NB4 (cell line): ENCODE results near the gene TANGO6.

Source experiments
- POLR2A ChIP-seq: IDR thresholded peaks from 2 replicates; pipeline ENCODE4 v1.6.1; 2011; ENCODE audit warnings: mild to moderate bottlenecking; ENCODE audit not compliant: insufficient read length; ENCODE audit errors: extremely low read depth
- TF ChIP-seq, protein P1 (sequence below): IDR thresholded peaks from one replicate; pipeline ENCODE4 v1.5.1; 2012; ENCODE audit warnings: low read depth, low read length
- TF ChIP-seq, protein P2 (sequence below): IDR thresholded peaks from 2 replicates; pipeline ENCODE4 v1.6.1; 2011; ENCODE audit warnings: low read depth, low read length

DNA sequence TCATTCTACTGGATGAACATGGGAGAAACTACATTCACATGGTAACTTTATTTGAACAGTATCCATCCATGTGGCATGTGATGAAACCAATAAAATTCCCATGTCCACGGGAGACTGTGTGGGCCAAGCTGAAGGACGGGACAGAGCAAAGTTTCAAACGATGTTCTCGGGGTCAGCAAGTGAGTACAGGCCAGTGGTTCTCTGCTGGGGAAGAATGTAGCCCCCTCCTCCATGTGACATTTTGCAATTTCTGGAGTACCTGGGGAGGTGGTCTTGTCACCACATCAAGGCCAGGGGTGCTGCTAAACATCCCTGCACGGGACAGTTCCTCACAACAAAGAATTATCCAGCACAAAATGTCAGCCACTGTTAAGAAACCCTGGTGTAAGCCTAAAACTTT lies 7.4 kb upstream of the TANGO6 start:
- TF ChIP-seq, protein P1, sequence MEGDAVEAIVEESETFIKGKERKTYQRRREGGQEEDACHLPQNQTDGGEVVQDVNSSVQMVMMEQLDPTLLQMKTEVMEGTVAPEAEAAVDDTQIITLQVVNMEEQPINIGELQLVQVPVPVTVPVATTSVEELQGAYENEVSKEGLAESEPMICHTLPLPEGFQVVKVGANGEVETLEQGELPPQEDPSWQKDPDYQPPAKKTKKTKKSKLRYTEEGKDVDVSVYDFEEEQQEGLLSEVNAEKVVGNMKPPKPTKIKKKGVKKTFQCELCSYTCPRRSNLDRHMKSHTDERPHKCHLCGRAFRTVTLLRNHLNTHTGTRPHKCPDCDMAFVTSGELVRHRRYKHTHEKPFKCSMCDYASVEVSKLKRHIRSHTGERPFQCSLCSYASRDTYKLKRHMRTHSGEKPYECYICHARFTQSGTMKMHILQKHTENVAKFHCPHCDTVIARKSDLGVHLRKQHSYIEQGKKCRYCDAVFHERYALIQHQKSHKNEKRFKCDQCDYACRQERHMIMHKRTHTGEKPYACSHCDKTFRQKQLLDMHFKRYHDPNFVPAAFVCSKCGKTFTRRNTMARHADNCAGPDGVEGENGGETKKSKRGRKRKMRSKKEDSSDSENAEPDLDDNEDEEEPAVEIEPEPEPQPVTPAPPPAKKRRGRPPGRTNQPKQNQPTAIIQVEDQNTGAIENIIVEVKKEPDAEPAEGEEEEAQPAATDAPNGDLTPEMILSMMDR, result no peak
- no peak for TF ChIP-seq POLR2A
- TF ChIP-seq, protein P2, sequence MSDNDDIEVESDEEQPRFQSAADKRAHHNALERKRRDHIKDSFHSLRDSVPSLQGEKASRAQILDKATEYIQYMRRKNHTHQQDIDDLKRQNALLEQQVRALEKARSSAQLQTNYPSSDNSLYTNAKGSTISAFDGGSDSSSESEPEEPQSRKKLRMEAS, result no peak
